Liver (tissue), 3 donors: ENCODE data around the gene CMIP.

Experiments
- CTCF ChIP-seq: fragments of 150-350 bp; IDR thresholded peaks from 2 replicates; pipeline ENCODE4 v1.5.1; 2017; ENCODE audit warnings: improper control_type of control experiment, low read depth, low read length; ENCODE audit not compliant: missing input control
- GABPA ChIP-seq, 2 donors: IDR thresholded peaks in 1 of 2; conservative IDR thresholded peaks in 1 of 2; 2 replicates each; pipeline ENCODE4 v1.6.1; 2016; ENCODE audit warnings: antibody characterized with exemption in 2 of 2, mild to moderate bottlenecking in 1 of 2, moderate library complexity in 1 of 2
- TAF1 ChIP-seq: conservative IDR thresholded peaks from 2 replicates; pipeline ENCODE4 v1.6.1; 2016; ENCODE audit warnings: antibody characterized with exemption, mild to moderate bottlenecking
- YY1 ChIP-seq: IDR thresholded peaks from 2 replicates; pipeline ENCODE4 v1.6.1; 2016; ENCODE audit warnings: antibody characterized with exemption, mild to moderate bottlenecking
- ZBTB33 ChIP-seq: IDR thresholded peaks from 2 replicates; pipeline ENCODE4 v1.6.1; 2016; ENCODE audit warnings: antibody characterized with exemption
- TF ChIP-seq, protein P1 (sequence below): IDR thresholded peaks from 2 replicates; pipeline ENCODE4 v1.6.1; 2016; ENCODE audit warnings: antibody characterized with exemption, mild to moderate bottlenecking
- TF ChIP-seq, protein P2 (sequence below): IDR thresholded peaks from 2 replicates; pipeline ENCODE4 v1.6.1; 2016; ENCODE audit warnings: antibody characterized with exemption
- donor health status: healthy.
- donor health status: healthy.

- TF ChIP-seq CTCF: no peak
- TF ChIP-seq, protein P1, sequence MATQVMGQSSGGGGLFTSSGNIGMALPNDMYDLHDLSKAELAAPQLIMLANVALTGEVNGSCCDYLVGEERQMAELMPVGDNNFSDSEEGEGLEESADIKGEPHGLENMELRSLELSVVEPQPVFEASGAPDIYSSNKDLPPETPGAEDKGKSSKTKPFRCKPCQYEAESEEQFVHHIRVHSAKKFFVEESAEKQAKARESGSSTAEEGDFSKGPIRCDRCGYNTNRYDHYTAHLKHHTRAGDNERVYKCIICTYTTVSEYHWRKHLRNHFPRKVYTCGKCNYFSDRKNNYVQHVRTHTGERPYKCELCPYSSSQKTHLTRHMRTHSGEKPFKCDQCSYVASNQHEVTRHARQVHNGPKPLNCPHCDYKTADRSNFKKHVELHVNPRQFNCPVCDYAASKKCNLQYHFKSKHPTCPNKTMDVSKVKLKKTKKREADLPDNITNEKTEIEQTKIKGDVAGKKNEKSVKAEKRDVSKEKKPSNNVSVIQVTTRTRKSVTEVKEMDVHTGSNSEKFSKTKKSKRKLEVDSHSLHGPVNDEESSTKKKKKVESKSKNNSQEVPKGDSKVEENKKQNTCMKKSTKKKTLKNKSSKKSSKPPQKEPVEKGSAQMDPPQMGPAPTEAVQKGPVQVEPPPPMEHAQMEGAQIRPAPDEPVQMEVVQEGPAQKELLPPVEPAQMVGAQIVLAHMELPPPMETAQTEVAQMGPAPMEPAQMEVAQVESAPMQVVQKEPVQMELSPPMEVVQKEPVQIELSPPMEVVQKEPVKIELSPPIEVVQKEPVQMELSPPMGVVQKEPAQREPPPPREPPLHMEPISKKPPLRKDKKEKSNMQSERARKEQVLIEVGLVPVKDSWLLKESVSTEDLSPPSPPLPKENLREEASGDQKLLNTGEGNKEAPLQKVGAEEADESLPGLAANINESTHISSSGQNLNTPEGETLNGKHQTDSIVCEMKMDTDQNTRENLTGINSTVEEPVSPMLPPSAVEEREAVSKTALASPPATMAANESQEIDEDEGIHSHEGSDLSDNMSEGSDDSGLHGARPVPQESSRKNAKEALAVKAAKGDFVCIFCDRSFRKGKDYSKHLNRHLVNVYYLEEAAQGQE: no peak
- no peak for TF ChIP-seq TAF1
- no peak for TF ChIP-seq ZBTB33
- TF ChIP-seq YY1: no peak
- TF ChIP-seq GABPA (IDR thresholded peaks at IDR 0.05 in 1 of 2, conservative IDR thresholded peaks at IDR 0.05 in 1 of 2): no peak
- TF ChIP-seq, protein P2, sequence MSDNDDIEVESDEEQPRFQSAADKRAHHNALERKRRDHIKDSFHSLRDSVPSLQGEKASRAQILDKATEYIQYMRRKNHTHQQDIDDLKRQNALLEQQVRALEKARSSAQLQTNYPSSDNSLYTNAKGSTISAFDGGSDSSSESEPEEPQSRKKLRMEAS: no peak
These were observed 257.9 kb downstream of the CMIP start for GRCh38 chr16:81702506-81702905.
